ENCODE measurements around the gene EXOSC1. TPM values are rescaled to one million over a fixed set of nuclear protein-coding genes. Genes with fewer than 3 reads are reported as not detected.

The EXOSC1 gene
- total and polyA plus RNA-seq, 2 of the 13 experiments (the other 11 are each of a cell fraction or from before 2014, with no cell fraction given) = 36.3 to 39.9 TPM

- H3K4me3 ChIP-seq (replicated peaks in 1 of 3; ENCODE audit: insufficient read depth in 1 of 3, low read depth in 2 of 3, low read length in 3 of 3) = no peak overlapping the region
- WGBS (ENCODE audit: low lambda C conversion rate) = 3% methylated on average over 4 of the region's 4 CpGs
- peak; percentile 58 for ATAC-seq
- no peaks in the 10 kb centered on the region for H3K79me2 ChIP-seq (ENCODE audit: insufficient read depth, low read length)
- peaks cover 62% of the 10 kb centered on the region for H3K4me1 ChIP-seq (ENCODE audit: insufficient read depth, low read length)
- no TSS peak for BruUV-seq (replicated peaks)
- no peak for FAIRE-seq
- H3K9me3 ChIP-seq (ENCODE audit: low read length) = no peaks in the 10 kb centered on the region
- H3K9ac ChIP-seq (ENCODE audit: insufficient read depth, low read depth, low read length) = no peak overlapping the region
- POLR2A ChIA-PET = interaction anchor here (0.8 kb wide), 1 partner anchor 10 kb away, joined by 6 read pairs; the partner anchor contains the start of gene RRP12
- in situ Hi-C loops (cut with HindIII; ENCODE audit: extremely low pct_ligation_motif_present, low pct_unique_long_range_greater_than_20kb) = no loop called here
- no peak overlapping the region for H2AFZ ChIP-seq (ENCODE audit: low read length)
- H3K36me3 ChIP-seq (replicated peaks in 1 of 2; ENCODE audit: control insufficient read depth in 1 of 2, insufficient read depth in 2 of 2, low read length in 2 of 2) = no peaks in the 10 kb centered on the region
- intact Hi-C loops (cut with micrococcal nuclease; ENCODE audit: unreplicated experiment) = no loop called here
- peak overlapping the region; percentile 16; the same call in 1 of the 2 replicates for H3K4me2 ChIP-seq (ENCODE audit: low read depth, low read length)
- H3K27ac ChIP-seq (ENCODE audit: extremely low read length, insufficient read depth, low read length) = peak overlapping the region; percentile 53
- CTCF ChIA-PET (ENCODE audit: low intra/inter-chr PET ratio, low total read pairs) = no interaction called here
- DNase-seq (ENCODE audit: low spot score) = peak; percentile 90
- no peaks in the 10 kb centered on the region for H3K27me3 ChIP-seq (ENCODE audit: control insufficient read depth in 1 of 2, insufficient read depth in 2 of 2, low read length in 2 of 2)
- H4K20me1 ChIP-seq (ENCODE audit: insufficient read depth, low read length) = no peaks in the 10 kb centered on the region
- TF ChIP-seq ZBTB7B (CRISPR knock-in tag; IDR thresholded peaks at IDR 0.05) = peak; percentile 45; the same call in 1 of the 2 replicates
- peak; percentile 77 for TF ChIP-seq SKI (IDR thresholded peaks at IDR 0.05; ENCODE audit: partially characterized antibody)
- peak; percentile 68 for TF ChIP-seq HNF4A (CRISPR knock-in tag; IDR thresholded peaks at IDR 0.05)
- TF ChIP-seq SP2 (CRISPR knock-in tag; IDR thresholded peaks at IDR 0.05) = no peak
- TF ChIP-seq REST (IDR thresholded peaks at IDR 0.05; ENCODE audit: borderline replicate concordance in 1 of 2, low read depth in 1 of 2, low read length in 2 of 2) = peak in 1 of 2 experiments; percentile 76; a peak in 3 of 4 replicates
- peak; percentile 51; the same call in 1 of the 2 replicates for TF ChIP-seq GATAD2A (CRISPR knock-in tag; IDR thresholded peaks at IDR 0.05)
- peak; percentile 58 for TF ChIP-seq NR2F6 (IDR thresholded peaks at IDR 0.05)
- TF ChIP-seq NR2F6 (CRISPR knock-in tag; IDR thresholded peaks at IDR 0.05) = peak; percentile 87
- no peak for TF ChIP-seq ZNF776 (CRISPR knock-in tag; IDR thresholded peaks at IDR 0.05)
- no peak for TF ChIP-seq ZNF691 (CRISPR knock-in tag; IDR thresholded peaks at IDR 0.05; ENCODE audit: borderline replicate concordance, low read depth)
- TF ChIP-seq SOX6 (IDR thresholded peaks at IDR 0.05) = no peak
- TF ChIP-seq SOX6 (CRISPR knock-in tag; IDR thresholded peaks at IDR 0.05) = 0 out of 2 replicates have a peak, but pooled peaks have one; percentile 40
- no peak for TF ChIP-seq WIZ (CRISPR knock-in tag; IDR thresholded peaks at IDR 0.05)
- no peak for TF ChIP-seq ZKSCAN8 (CRISPR knock-in tag; IDR thresholded peaks at IDR 0.05; ENCODE audit: borderline replicate concordance)
- TF ChIP-seq MLXIP (CRISPR knock-in tag; IDR thresholded peaks at IDR 0.05; ENCODE audit: borderline replicate concordance) = no peak
- no peak for TF ChIP-seq ZNF879 (CRISPR knock-in tag; IDR thresholded peaks at IDR 0.05)
- TF ChIP-seq ZNF605 (CRISPR knock-in tag; IDR thresholded peaks at IDR 0.05) = 0 out of 2 replicates have a peak, but pooled peaks have one; percentile 53
- peak; percentile 51; the same call in 1 of the 2 replicates for TF ChIP-seq ZMYM3 (CRISPR knock-in tag; IDR thresholded peaks at IDR 0.05)
- TF ChIP-seq CEBPG (CRISPR knock-in tag; IDR thresholded peaks at IDR 0.05) = peak; percentile 36
- TF ChIP-seq ZBTB38 (CRISPR knock-in tag; IDR thresholded peaks at IDR 0.05) = no peak
- 0 out of 2 replicates have a peak, but pooled peaks have one; percentile 36 for TF ChIP-seq SP5 (CRISPR knock-in tag; IDR thresholded peaks at IDR 0.05; ENCODE audit: borderline replicate concordance, low read depth)
These were observed 34.4 kb downstream of the EXOSC1 start for GRCh38 chr10:97411406-97411805.

All from HepG2 (cell line).